ENCODE measurements around the gene TNFSF13B.

DNA sequence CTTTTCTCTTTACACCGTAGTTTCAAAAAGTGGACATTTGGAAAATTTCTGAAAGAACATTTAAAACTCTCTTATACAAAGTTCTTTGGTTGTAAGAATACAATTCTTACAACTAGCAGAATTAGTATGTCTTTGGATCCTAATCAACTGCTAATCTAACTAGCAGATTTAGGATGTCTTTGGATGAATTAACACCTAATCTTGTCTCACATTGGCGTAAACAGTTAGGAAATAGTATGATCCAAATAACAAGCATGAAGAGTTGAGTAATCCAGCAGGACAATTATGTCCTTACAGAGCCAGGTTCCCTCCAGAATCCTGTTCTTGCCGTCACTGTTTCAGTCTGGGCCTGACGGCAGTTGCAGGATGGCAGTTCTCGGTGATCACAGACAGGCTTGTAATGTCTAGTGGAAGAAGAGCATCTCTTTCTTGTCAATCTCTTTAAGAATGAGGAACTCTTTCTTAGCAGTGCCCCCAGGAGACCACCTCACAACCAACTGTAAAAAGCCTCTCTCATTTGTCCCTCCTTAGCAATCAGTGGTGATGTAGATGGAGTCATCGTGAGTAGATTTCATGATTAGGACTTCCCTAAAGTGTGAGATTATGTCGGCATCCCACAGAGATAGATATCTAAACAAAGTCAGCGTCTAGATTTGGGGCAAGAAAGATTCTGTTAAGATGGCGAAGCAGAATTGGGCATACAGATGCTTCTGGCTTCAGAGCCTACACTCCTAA, 5.7 kb upstream of the TNFSF13B start:
- TF ChIP-seq, protein P1, sequence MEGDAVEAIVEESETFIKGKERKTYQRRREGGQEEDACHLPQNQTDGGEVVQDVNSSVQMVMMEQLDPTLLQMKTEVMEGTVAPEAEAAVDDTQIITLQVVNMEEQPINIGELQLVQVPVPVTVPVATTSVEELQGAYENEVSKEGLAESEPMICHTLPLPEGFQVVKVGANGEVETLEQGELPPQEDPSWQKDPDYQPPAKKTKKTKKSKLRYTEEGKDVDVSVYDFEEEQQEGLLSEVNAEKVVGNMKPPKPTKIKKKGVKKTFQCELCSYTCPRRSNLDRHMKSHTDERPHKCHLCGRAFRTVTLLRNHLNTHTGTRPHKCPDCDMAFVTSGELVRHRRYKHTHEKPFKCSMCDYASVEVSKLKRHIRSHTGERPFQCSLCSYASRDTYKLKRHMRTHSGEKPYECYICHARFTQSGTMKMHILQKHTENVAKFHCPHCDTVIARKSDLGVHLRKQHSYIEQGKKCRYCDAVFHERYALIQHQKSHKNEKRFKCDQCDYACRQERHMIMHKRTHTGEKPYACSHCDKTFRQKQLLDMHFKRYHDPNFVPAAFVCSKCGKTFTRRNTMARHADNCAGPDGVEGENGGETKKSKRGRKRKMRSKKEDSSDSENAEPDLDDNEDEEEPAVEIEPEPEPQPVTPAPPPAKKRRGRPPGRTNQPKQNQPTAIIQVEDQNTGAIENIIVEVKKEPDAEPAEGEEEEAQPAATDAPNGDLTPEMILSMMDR (IDR thresholded peaks at IDR 0.05): no peak
- TF ChIP-seq POLR2A (IDR thresholded peaks at IDR 0.05): no peak

Measured in body of pancreas (tissue), 4 donors.